NCI-H1092 (cell line): ENCODE results near the gene TOP3B.

Source experiments
- DNase-seq: peaks from one replicate; lab custom pipeline; 2025; lab: John Stamatoyannopoulos, UW

TOP3B gene

DNA sequence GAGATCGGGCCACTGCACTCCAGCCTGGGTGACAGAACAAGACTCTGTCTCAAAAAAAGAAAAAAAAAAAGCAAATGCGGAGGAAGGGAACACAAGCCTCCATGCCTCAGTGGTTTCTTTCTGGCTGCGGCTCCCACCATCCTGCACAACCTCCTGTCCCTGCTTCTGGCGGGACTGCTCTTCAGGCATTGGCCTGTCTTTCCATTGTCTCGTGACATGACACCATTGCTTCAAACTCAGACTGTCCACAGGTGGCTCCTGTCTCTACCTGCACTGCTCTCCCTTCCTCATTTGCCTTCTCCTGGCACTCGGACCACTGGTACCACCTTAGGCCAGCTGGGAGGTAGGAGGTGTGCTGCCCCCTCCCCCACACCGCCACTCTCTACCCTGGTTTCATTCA lies 19.3 kb downstream of the TOP3B start:
- DNase-seq: no peak

DNA sequence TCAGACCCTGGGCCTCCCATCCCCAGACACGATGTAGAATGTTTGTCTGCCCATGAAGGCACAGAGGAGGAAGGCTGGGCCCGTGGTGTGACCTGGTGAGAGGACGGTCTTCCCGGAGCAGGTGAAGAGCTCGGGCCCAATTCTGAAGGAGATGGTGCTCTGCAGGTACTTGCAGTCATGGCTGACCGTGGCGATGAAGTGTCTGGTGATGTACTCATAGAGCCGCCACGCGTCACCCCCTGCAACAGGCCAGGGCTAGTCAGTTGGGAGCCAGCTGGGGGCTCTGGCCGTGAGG lies 20.0 kb downstream of the TOP3B start:
- no peak for DNase-seq

DNA sequence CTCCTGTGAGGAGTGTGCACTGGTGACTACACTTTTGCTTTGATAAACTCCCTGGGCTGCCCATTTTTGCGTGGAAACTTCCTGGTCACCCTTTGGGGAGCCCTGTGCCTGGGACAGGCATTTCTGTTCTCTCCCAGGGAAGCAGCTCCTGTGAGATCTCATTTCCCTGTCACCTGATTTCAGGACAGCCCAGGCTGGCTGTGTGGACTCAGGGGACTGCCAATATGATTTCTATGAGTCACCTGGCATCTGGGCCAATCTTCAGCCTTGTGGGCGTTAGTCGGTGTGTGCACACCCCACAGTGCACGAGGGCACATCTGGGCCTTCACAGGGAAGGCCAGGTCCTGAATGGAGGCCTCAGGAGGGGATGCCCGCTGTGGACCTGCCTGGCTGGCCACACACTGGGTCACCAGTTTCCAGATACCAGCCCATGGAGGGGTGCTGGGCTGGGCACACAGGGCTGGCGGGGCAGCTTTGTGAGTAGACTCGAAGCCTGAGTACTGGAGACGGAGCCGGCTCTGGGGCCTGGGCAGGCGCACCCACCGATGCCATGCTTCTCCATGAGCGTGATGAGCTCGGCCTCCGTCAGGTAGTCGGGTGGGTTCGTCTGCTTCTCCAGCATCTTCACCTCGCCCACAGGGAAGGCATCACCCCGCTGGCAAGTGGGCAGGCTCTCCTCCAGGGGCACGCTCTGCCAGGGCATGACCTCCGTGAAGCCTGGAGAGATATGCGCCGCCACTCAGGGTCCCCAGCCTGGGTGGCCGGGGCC lies 20.5 kb downstream of the TOP3B start:
- DNase-seq: no peak

DNA sequence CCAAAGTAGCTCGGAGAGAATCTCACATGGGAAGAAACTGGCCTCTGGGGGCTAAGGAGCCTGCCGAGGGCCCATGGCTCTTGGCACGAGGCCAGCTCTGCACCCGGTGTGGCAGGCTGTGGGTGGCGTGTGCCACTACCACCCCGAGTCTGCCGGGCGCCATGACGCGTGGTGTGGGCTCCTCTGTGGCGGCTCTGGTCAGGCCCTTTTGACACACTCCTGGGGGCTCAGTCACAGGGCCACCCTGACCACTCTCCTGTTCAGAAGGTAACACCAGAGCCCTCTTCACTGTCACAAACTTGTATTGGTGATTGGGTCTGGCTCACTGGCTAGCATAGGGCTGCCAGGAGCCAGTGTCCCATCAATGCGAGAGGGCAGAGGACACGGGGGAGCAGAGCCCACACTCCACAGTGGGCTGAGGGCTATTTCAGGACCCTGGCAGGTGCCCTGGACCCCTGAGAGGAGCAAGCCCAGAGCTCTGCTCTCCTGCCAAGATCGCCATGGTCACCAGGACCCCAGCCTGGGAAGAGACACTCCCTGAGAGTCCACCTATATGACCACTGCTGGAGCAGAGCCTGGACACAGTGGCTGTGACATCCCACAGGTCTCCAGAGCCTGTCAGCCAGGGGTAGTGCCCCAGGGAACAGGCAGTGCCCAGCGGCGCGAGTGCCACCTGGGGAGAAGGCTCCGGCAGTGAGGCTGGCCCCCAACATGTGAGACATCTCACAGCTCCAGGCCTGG lies 21.3 kb downstream of the TOP3B start:
- DNase-seq: no peak

DNA sequence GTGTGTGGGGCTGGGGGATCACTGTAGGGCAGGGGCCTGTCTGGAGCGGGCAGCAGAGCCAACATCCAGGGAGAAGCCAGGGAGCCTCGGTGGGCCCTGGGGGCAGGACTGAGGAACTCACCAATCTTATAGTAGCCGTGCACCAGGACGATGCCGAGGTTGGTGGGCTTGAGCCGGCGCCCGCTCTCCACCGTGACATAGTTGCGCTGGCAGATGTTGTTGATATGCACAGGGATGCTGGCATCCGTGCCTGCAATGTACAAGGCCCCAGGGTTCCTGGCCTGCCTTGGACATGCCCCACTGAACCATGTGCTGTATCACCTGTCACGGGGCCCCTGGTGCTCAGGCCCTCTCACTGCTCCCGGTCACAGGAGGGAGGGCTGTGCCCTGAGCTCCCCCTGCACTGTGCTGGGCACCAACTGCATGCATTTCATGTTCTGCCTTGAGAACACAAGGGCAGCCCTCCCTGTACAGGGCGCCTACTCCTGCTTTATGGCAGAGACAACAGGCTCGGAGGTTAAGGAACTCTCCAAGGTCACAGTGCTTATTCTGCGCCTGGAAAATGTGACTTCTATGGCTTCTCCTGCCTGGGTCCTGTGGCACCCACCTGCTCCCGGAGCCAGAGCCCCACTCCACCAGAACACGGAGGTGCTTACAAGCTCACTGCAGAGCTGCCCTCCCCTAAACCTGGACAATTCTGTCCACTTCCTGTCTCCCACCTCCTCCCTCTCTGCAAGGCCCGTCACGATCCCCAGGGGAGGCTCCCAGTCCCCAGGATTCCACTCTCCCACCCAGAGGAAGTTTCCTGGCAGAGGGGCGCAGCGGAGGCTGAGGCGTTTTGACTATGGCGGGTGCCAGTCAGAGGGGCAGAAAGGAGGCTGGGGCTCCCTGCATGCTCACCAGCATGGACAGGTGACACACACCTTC lies 22.1 kb downstream of the TOP3B start:
- DNase-seq: no peak

DNA sequence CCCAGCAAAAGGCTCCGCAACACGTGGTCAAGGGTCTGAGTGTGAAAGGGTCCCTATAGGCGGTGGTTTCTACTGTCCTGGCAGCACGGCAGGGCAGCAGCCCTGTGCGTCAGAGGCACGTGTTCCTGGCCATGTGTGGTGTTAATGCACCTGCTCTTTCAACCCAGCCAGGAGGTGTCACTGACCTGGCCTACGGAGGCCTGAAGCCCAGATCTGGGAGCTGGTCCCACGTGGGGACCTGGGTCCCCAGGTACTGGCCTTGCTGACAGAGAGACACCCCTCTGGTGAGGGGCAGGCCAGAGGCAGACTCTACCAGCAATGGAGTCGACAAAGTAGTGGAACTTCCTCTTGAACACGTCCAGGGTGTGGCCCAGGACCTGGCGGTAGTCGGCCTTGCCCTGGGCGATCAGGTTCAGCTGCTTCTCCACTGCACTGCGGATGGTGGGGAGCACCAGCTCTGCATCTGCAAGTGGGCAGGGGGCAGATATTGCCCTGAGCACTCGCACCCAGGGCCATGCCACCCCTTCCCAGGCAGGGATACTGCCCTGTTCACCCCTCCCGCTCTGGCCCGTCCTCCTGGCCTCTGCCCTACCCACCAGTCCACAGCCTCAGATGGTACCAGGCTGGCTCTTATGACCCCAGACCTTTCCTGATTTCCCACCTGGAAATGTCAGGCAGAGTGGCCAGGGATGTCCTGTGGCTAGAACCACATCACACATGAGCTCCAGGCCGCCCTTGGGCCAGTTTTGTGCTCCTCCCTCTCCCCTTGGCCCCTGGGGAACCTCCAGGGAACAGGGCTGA lies 23.1 kb downstream of the TOP3B start:
- DNase-seq: no peak

DNA sequence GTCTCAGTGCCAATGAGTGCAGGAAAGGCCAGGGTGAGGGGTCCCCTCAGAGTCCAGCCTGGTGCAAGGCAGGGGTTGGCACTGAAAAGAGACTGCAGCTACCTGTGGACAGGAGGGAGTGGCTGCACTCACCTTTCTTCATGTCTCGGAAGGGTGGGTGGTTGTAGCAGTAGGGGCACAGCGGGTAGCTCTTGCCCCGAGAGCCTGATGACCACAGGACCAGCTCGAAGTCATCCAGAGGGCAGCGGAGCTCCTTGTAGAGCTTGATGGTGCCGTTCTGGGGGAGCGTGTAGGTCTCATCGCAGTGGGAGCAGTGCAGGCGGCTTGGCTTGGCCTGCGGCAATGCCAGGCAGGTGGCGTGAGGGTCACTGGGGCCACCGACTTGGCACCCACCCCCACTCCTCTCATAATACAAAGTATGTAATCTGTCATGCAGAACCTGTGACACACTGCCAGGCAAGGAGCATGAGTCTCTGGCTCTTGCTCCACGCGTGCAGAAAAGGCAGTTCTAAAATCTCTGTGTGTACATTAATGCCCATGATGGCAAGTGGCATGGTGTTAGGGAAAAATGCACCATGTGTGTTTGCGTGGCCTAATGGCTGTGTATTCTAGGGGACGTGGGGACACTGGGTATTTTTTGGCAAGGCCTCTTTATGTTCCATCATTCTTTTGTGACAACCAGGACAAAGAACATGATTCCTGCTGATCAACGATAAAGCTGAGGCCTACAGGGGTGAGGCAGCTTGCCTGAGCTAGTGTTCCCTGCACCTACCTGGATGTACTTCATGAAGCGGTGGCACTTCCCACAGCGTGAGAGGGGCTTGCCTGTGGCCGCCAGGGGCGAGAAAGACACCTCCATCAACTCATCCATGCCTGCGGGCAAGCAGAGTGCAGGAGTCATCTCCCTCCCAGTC lies 24.0 kb downstream of the TOP3B start:
- no peak for DNase-seq

DNA sequence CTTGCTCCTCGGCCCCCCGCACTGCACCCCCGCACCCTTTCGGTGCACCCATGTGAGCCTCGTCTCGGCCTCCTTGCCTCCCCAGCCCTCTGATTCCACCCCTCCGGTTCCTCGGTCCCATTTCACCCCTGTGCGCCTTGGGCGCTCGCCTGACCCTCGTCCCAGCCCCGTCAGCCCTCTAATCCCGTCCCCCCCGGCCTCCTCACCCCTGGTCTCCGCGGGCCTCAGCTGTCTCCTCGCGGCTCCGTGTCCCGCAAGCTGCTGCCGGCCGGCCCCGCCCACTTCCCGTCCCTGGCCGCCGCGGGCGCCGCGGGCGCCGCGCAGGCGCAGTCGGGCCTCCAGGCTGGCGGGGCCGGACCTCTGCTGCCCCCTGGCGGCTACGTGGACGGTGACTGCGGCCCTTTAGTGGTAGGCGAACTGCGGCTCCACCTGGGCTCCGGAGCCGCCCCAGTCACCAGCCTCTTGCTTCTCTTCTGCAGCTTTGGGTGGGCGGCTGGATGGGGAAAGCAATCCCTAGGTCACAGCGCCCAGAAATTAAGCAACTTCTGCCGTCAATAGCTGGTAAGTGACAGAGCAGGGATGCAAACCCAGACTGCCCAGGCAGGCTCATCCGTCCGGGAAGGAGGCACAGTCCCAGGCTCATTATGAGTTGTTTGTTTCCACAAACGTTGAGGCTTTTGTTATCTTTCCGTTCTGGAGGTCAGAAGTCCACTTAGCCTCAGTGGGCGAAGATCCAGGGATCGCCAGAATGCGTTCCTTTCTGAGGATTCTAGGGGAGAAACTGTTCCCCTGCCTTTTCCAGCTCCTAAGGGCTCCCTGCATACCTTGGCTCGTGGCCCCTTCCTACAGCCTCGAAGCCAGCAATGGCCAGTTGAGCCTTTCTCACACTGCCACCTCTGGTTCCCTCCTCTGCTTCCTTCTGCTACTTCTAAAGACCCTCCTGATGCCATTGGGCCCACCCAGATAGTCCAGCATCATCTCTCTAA lies 29.7 kb downstream of the TOP3B start, which contains the start of gene PPM1F:
TSS of gene PPM1F (minus strand) at position 263 of the 986 bp plus-strand sequence. CDS start 6,800 bp downstream, outside the sequence.
- peak; percentile 72 for DNase-seq

DNA sequence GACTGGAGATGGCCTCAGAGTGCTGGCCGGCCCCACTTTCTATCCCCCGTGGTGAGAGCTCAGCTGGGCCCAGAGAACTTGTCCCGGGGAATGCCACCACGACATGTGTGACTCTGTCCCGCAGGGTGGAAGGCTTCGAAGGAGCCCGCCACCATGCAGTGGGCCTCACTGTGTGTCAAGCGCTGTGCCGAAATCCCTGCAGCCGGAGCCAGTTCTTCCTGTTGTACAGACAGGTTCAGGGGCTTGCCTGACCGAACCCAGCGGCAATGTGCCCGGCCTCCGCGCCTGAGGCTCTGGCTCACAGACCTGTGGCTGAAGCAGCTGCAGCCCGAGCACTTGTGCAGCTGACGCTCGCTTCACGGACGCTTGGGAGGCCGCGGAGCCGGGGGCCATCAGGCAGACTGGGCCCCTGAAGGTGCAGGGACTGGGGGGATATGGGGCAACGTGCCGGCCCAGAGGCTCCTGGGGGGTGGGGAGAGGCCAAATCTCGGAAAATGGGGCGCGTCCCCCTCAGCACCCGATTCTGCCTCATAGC lies 30.6 kb downstream of the TOP3B start:
- no peak for DNase-seq

DNA sequence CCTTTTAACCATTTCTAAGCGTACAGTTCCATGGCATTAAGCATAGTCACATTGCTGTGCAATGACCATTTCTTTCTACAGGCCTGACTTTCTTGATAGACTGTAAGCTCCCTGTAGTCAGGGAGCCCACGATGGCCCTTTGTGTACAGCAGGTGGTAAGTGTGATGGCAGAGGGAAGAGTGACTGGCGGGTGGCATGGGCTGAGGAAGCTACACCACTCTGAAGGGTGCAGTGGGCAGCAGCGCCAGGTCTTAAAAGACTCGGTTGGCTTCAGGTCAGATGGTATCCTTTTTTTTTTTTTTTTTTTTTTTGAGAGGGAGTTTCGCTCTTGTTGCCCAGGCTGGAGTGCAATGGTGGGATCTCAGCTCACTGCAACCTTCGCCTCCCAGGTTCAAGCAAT lies 31.5 kb downstream of the TOP3B start:
- no peak for DNase-seq

DNA sequence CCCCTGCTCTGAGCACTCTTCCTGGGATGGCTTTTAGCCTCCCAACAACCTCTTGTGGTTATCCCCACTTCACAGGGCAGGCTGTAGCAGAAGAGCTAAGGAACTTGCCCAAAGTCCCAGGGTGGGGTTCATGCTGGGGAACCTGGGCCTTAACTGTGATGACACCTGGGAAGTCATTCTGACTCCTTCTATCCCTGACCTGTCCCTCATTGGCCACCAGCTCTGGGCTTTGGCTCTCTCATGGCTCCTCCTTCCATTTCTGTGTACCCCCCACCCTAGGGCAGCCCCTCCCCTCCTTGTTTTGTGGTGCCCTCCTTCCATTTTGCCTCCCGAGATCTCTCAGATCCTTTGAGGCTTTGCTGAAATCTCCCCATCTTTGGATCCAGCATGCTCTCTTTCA lies 32.6 kb downstream of the TOP3B start:
- no peak for DNase-seq

DNA sequence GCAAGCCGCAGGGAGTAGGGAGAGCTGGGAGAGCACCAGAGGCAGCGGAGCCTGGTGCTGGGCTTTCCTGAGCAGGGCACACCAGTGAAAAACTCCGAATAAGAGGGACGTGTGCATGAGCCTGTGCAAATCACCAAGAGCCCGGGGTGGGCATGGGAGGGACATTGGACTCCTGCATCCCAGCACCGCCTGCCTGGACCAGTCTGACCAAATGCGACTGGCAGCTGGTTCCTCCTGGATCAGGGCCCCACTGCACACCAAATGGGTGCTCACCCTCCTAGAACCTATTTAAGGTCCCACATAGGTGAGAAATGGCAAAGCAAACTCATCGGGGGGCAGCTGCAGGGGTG lies 33.0 kb downstream of the TOP3B start:
- no peak for DNase-seq

DNA sequence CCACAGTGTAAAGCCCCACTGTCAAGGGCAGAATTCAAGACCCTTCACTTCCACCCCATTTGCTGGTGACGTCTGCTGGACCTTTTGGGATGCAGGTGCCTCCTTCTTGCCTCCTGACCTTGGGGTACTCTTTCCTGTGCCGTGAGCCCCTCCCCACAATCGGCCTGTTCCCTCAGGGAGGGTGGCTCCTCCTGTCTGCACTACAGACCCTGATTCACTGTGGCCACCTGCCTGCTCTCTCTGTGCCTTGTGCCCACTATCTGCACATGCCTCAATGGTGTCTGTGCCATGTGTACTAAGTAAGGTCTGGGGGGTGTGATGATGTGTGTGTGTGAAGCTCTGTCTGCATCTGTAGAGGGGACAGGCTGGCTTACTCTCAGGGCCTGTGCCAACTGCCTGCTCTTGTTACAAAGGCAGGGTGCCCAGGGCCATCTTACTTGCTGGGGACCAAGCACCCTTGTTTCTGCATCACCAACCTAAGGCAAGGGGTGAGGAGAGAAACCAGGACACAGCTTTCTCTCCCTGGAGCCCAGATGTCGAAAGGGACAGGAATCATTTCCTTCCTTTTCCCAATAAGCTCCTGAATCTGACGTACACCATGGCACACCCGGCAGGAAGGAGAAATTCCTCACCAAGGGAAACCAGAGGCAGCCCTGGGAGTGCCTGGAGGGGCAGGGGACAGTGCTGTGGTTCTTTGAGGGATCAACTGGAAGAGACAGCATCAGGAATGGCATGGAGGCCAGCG lies 33.6 kb downstream of the TOP3B start:
- no peak for DNase-seq

DNA sequence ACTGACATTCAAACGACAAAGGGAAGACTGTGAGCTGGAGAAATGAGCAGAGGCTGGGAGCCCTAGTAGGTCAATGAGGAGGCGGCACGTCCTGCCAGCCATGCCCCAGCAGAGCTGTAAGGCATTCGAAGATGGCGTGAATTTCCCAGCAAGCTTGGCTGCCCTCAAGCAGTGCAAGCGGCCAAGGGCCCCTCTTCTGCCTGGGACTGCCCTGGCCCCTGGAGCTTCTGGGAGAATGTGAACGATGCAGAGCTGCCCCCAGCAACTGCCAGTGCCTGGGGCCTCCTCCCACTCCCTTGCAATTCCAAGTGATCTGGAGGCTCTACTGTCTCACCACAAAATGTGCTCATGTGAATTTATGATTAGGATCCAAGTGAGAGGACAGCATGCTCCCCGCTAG lies 34.2 kb downstream of the TOP3B start:
- DNase-seq: no peak

DNA sequence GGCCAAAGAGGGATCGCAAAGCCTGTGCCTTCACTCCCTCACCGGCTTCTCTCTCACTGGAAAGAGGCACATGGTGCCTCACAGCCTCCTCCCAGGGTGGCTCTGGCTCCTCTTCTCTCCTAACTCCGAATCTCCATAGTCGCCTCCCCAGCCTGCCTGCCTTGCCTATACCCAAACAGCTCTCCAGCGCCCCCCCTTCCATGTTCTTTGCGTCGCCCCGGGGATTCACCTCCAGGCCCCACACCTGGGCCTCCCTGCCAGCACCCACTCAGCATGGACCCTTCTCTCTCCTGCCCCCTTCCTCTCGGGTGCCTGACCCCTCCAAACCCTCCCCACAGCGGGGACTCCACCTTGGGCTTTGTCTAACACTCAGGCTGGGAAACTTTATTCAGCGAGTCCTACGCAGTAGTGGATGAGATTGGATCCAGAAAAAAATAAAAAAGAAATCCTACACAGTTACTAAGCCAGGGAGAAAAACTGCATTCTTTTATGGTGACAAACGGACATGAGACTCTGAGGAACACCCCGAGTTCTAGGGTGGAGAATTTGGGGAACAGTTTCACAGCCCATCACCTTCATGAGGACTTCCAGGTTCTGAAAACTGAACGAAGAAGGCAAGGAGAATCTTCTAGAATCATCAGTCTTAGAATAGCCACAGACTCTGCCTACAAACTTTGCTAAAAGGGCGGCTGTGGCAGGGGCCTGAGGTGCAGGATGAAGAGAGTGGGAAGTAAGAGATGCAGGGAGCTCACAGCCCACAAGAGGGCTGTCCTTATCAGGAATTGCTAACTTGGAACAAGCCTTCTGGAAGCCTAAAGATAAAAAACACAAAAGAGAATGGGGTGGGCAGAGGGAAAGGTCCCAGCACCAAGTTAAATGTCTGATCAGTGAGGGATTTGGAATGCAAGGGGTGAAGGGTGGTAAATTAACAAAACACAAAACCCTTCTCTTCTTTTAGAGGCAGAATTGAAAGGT lies 35.3 kb downstream of the TOP3B start:
- DNase-seq: no peak

DNA sequence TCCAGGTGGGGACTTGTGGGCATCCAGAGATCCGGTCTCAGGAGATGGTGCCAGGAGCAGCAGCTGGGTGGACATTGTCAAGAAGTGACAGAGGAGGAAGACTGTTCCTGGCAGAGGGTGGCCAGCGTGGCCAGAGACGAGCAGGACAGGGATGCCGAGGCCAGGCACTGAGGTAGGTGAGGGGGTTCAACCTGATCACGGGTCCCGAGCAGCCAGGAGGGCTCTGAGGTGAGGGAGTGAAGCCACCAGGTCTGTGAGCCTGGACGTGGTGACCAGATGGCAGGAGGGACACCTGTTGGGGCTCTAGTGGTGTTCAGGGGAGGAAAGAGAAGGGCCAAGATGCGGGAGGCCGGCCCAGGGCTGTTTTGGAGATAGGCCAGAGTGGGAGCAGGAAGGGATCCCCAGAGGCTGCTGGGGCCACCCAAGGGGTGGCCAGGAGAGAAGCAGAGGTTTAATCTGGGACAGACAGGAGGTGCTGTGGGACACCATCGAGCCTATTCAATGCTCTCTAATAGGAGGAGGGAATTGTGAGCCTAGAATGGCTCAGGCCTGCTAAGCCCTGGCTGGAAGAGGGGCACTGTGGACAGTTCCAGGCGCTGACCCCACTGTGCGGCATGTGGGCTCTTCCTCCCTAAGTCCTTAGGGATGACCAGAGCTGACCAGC lies 36.2 kb downstream of the TOP3B start:
- no peak for DNase-seq
